Small intestine (tissue), 16 donors: ENCODE data around the gene RAB8A. TPM values are rescaled to one million over a fixed set of nuclear protein-coding genes. Genes with fewer than 3 reads are reported as not detected.

Experiments used
- DNase-seq, 2 donors: peaks; one replicate each; pipeline versions ENCODE4 v3.0.0 to v3.0.0-alpha.2; 2013
- FAIRE-seq: peaks from 2 replicates; lab custom pipeline; 2012; peaks lifted over from hg19 to GRCh38; lab: Jason Lieb, UNC
- H3K27ac ChIP-seq, 3 donors: one replicate each; pipeline ENCODE4 v1.5.1; 2013; ENCODE audit warnings: low read length in 2 of 3, mild to moderate bottlenecking in 2 of 3, control low read depth in 1 of 3, inconsistent platforms in 1 of 3, low read depth in 1 of 3, moderate library complexity in 1 of 3
- H3K27me3 ChIP-seq, 3 donors: one replicate each; pipeline ENCODE4 v1.6.1; 2013; ENCODE audit warnings: low read length in 3 of 3, inconsistent platforms in 1 of 3; ENCODE audit not compliant: control insufficient read depth in 3 of 3, insufficient read depth in 3 of 3
- H3K36me3 ChIP-seq, 3 donors: one replicate each; pipeline ENCODE4 v1.6.1; 2013; ENCODE audit warnings: low read length in 3 of 3, inconsistent platforms in 1 of 3, low read depth in 1 of 3, mild to moderate bottlenecking in 1 of 3, moderate library complexity in 1 of 3; ENCODE audit not compliant: control insufficient read depth in 3 of 3, insufficient read depth in 2 of 3
- H3K4me1 ChIP-seq, 3 donors: one replicate each; pipeline ENCODE4 v1.6.1; 2013; ENCODE audit warnings: low read length in 2 of 3, inconsistent platforms in 1 of 3, low read depth in 1 of 3, mild to moderate bottlenecking in 1 of 3, moderate library complexity in 1 of 3; ENCODE audit not compliant: control insufficient read depth in 3 of 3, insufficient read depth in 2 of 3
- H3K4me3 ChIP-seq, 3 donors: one replicate each; pipeline ENCODE4 v1.5.1; 2013; ENCODE audit warnings: low read length in 3 of 3, control low read depth in 1 of 3, inconsistent platforms in 1 of 3, low read depth in 1 of 3, mild to moderate bottlenecking in 1 of 3, moderate library complexity in 1 of 3
- H3K9me3 ChIP-seq, 2 donors: one replicate each; pipeline ENCODE4 v1.6.1; 2013; ENCODE audit warnings: low read depth in 1 of 2, low read length in 1 of 2; ENCODE audit not compliant: control insufficient read depth in 2 of 2, insufficient read depth in 1 of 2
- WGBS, 3 donors: extraction: QIAGEN DNeasy Blood & Tissue Kit; methylation state at CpG; one replicate each; pipeline ENCODE4 v1.1.7; 2013; 5-methylcytosine and 5-hydroxymethylcytosine counted together
- long read RNA-seq, 10 donors: transcript quantifications; one replicate each; lab custom pipeline, GENCODE V29; 2026
- polyA plus RNA-seq, 4 donors: library from polyadenylated mRNA; stranded (reverse) in 3 of 4; unstranded in 1 of 4; fragments of 200-250 nt in 3 of 4; fragments of 120-200 nt in 1 of 4; gene quantifications; one replicate each; pipeline versions ENCODE4 v1.2.1 to v1.2.3, GENCODE V29; 2013
- donor health status: healthy with polysubstance abuse.
- donor health status: control.
- donor health status: control.
- donor health status: Bipolar disorder and iron deficiency.
- donor health status: healthy.

Gene RAB8A
- 100 to 1,000 TPM in 1 of 4 donors, 10 to 100 TPM in 3; 58.0 to 107 (median 80.8) TPM for polyA plus RNA-seq
- long read RNA-seq, donor 1 = 0 reads
- long read RNA-seq, donor 2, transcript RAB8A-201 (8 exons, 2,827 nt) = major isoform, 29 of 29 reads
- long read RNA-seq, donor 2, partial matches to known transcripts = 0 of 29 reads
- long read RNA-seq, donor 2, other reads (novel, unspliced or antisense) = 0 of 29 reads
- long read RNA-seq, donor 3, transcript RAB8A-201 (8 exons, 2,827 nt) = major isoform, 25 of 28 reads
- long read RNA-seq, donor 3, partial matches to known transcripts = 0 of 28 reads
- long read RNA-seq, donor 3, other reads (novel, unspliced or antisense) = 0 of 28 reads
- long read RNA-seq, donor 4, partial matches to known transcripts = 0 of 2 reads
- long read RNA-seq, donor 4, other reads (novel, unspliced or antisense) = 0 of 2 reads
- long read RNA-seq, donor 5, transcript RAB8A-201 (8 exons, 2,827 nt) = major isoform, 13 of 13 reads
- long read RNA-seq, donor 5, partial matches to known transcripts = 0 of 13 reads
- long read RNA-seq, donor 5, other reads (novel, unspliced or antisense) = 0 of 13 reads
- long read RNA-seq, donor 6, transcript RAB8A-201 (8 exons, 2,827 nt) = major isoform, 39 of 39 reads
- long read RNA-seq, donor 6, partial matches to known transcripts = 0 of 39 reads
- long read RNA-seq, donor 6, other reads (novel, unspliced or antisense) = 0 of 39 reads
- long read RNA-seq, donor 7, transcript RAB8A-201 (8 exons, 2,827 nt) = major isoform, 18 of 18 reads
- long read RNA-seq, donor 7, partial matches to known transcripts = 0 of 18 reads
- long read RNA-seq, donor 7, other reads (novel, unspliced or antisense) = 0 of 18 reads
- long read RNA-seq, donor 8, partial matches to known transcripts = 0 of 4 reads
- long read RNA-seq, donor 8, other reads (novel, unspliced or antisense) = 0 of 4 reads
- long read RNA-seq, donor 9, transcript RAB8A-201 (8 exons, 2,827 nt) = major isoform, 6 of 7 reads
- long read RNA-seq, donor 9, partial matches to known transcripts = 0 of 7 reads
- long read RNA-seq, donor 9, other reads (novel, unspliced or antisense) = 0 of 7 reads
- long read RNA-seq, donor 10, transcript RAB8A-201 (8 exons, 2,827 nt) = major isoform, 34 of 37 reads
- long read RNA-seq, donor 10, partial matches to known transcripts = 0 of 37 reads
- long read RNA-seq, donor 10, other reads (novel, unspliced or antisense) = 0 of 37 reads

DNA sequence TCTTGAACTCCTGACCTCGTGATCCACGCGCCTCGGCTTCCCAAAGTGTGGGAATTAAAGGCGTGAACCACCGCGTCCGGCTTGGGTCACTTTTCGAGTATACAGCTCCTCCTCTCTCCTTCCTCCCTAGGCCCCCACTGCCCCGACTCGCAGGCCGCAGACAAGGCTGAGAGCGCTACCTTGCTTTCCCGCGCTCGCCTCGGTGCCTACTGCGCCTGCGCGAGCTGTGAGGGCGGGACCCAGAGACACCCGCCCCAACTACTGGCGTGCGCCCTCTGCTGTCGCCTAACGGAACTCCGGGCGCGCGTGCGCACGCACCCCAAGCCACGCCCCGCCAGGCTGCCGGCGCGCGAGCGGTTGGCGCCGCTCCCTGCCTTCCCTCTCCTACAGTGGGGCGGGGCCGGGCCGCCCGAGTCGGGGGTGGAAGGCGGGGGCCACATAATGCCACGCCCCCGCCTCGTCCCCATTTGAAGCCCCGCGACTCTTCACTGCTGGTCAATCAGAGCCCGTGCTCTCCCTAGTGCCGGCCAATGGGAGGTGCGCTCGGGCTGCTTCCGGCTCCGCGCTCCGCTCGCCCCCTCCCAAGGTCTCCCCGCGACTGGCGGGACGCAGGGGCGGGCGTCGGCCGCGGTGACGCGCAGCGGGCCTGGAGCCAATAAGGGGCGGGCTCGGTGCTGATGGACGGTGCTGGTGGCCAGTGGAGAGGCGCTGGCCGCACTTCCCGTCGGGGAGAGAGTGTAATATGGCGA, at the start of gene RAB8A:
TSS of gene RAB8A (plus strand) at position 730 of the 749 bp plus-strand sequence. CDS start at position 743, 13 bp downstream.
- peaks cover 0 to 47% (median 6%) of the 10 kb centered on the region in 3 donors for H3K4me1 ChIP-seq
- WGBS, 3 donors = 0 to 1% (median 1%) methylated on average over 66 to 81 of the region's 81 CpGs
- peak within 1 kb of the TSS; percentile 91 to 98 (median 93) for H3K27ac ChIP-seq
- FAIRE-seq (no peak), DNase-seq (peak; percentile 99 to 100)
- peaks cover 0 to 30% (median 0%) of the 10 kb centered on the region in 3 donors for H3K36me3 ChIP-seq
- no peaks in the 10 kb centered on the region for H3K9me3 ChIP-seq
- no peaks in the 10 kb centered on the region for H3K27me3 ChIP-seq
- H3K4me3 ChIP-seq = peak within 1 kb of the TSS; percentile 89 to 96 (median 94)

DNA sequence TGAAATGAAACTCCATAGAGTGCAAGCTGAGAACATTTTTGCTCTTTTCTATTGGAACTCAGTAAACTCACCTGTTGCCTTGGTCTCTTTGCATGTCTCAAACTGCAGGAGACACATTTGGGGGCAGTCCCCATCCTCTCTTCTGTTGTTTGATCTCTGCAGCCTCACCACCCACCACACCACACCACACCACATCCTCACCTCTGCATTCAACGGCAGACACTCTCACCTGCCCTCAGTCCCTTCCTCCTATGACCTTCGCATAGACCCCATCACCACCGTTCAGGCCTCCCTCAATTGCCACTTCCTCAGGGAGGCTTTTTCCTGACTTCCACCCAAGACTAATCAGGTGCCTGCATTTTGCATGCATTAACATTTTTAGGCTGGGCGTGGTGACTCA, 49.7 kb upstream of the RAB8A start:
- H3K36me3 ChIP-seq = no peaks in the 10 kb centered on the region
- H3K27me3 ChIP-seq = no peaks in the 10 kb centered on the region
- 50 to 77% (median 62%) methylated on average over 4 of the region's 4 CpGs for WGBS, 3 donors
- no peaks in the 10 kb centered on the region for H3K4me1 ChIP-seq
- peaks cover 0 to 15% of the 10 kb centered on the region in 2 donors for H3K9me3 ChIP-seq
- FAIRE-seq (no peak), DNase-seq (no peak)
- no peak overlapping the region for H3K27ac ChIP-seq
- no peak overlapping the region for H3K4me3 ChIP-seq

- Histone ChIP-seq H3K9me3 (peaks cover 0 to 15% of the 10 kb centered on the region in 2 donors), H3K4me1 (no peaks in the 10 kb centered on the region), H3K4me3 (no peak overlapping the region), H3K27me3 (no peaks in the 10 kb centered on the region), H3K27ac (no peak overlapping the region), H3K36me3 (no peaks in the 10 kb centered on the region)
- DNase-seq = peak; percentile 65 to 68
- FAIRE-seq = no peak
- 59 to 80% (median 71%) methylated on average over 2 of the region's 2 CpGs for WGBS, 3 donors
Observed at GRCh38 chr19:16062789-16063188, 48.9 kb upstream of the RAB8A start.

- DNase-seq = no peak
- WGBS, 3 donors = 91 to 95% (median 92%) methylated on average over 16 of the region's 16 CpGs
- no peaks in the 10 kb centered on the region for H3K4me1 ChIP-seq
Observed at GRCh38 chr19:16064209-16064889, 47.3 kb upstream of the RAB8A start.

DNA sequence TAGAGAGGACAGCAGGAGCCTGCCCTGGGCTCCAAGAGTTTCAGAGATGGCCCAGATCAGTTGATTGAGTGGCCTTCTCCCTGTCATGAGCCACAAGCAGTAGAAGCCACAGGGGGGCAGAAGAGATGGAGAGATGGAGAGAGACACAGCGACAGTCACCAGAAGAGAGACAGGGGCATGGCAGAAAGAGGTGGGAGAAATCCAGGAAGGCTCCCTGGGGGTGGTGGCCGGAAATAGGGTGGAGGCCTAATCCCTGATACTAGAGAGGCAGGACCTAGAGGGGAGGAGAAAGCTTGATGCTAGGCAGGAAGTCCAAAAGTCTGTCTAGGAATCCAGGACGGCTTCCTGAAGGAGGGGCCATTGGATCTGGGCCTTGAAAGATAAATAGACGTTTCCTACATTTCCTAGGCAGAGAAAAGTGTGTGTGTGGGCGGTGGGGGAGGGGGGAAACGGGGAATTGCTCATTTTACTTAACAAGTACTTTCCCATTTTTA, 45.0 kb upstream of the RAB8A start:
- FAIRE-seq = no peak
- peak overlapping the region in 1 of 3 donors; percentile 85 for H3K27ac ChIP-seq
- H3K36me3 ChIP-seq = peaks cover 0 to 2% (median 0%) of the 10 kb centered on the region in 3 donors
- no peaks in the 10 kb centered on the region for H3K27me3 ChIP-seq
- H3K4me3 ChIP-seq = no peak overlapping the region
- 21 to 30% (median 25%) methylated on average over 6 of the region's 6 CpGs for WGBS, 3 donors
- peaks cover 6 to 20% (median 8%) of the 10 kb centered on the region in 3 donors for H3K4me1 ChIP-seq
- peaks cover 0 to 3% of the 10 kb centered on the region in 2 donors for H3K9me3 ChIP-seq
- peak in 1 of 2 donors; percentile 86 for DNase-seq

More at GRCh38 chr19:16064209-16064889, 47.3 kb upstream of the RAB8A start:
- Histone ChIP-seq H3K27ac (no peak overlapping the region), H3K27me3 (no peaks in the 10 kb centered on the region), H3K4me3 (no peak overlapping the region), H3K9me3 (peaks cover 0 to 15% of the 10 kb centered on the region in 2 donors), H3K36me3 (no peaks in the 10 kb centered on the region)
- FAIRE-seq = no peak

GRCh38 chr19:16067205-16067938, 44.3 kb upstream of the RAB8A start:
- no peaks in the 10 kb centered on the region for H3K27me3 ChIP-seq
- peak overlapping the region in 2 of 3 donors; percentile 34 to 85 for H3K27ac ChIP-seq
- H3K4me1 ChIP-seq = peaks cover 6 to 24% (median 8%) of the 10 kb centered on the region in 3 donors
- peaks cover 0 to 3% (median 0%) of the 10 kb centered on the region in 3 donors for H3K36me3 ChIP-seq
- H3K9me3 ChIP-seq = peaks cover 0 to 3% of the 10 kb centered on the region in 2 donors
- peak overlapping the region in 2 of 3 donors; percentile 4 to 12 for H3K4me3 ChIP-seq
- FAIRE-seq (no peak), DNase-seq (peak in 1 of 2 donors; percentile 37)
- WGBS, 3 donors = 65 to 69% (median 68%) methylated on average over 38 to 40 of the region's 40 CpGs
